Ammon's horn (tissue), 1 donor: ENCODE data around the gene FEM1C.
A peak's percentile ranks its signal among the peaks of the same experiment; 100 is the strongest.
"Not testable (repeated sequence)": the region's sequence is repeated elsewhere in the genome, so short reads cannot be mapped to it uniquely, and the experiment has no call there.

Experiments used
- DNase-seq: peaks from one replicate; pipeline ENCODE4 v3.0.0-alpha.2; 2016; ENCODE audit warnings: low spot score

FEM1C gene

GRCh38 chr5:115520191-115520590, 24.4 kb downstream of the FEM1C start:
- no peak for DNase-seq

GRCh38 chr5:115516372-115516771, 28.2 kb downstream of the FEM1C start:
- DNase-seq = no peak

- DNase-seq = no peak
Observed at GRCh38 chr5:115514220-115514619, 30.4 kb downstream of the FEM1C start.

DNA sequence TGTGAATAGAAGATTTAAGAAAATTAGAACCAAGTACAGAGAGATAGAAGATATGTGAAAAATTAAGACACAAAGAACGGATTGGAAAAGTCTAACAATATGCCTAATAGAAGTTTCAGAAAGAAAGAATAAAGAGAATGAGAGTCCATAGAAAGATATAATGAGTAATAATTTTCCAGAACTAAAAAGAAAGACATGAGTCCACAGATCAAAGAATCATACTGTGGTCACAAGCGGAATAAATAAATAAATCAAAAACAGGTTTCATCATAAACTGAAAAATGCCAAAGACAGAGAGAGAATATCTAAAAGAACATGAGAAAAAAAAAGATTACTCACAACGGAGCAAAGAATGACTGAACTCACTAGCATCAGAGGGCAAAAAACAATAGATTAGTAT, 32.9 kb downstream of the FEM1C start:
- DNase-seq = no peak

DNA sequence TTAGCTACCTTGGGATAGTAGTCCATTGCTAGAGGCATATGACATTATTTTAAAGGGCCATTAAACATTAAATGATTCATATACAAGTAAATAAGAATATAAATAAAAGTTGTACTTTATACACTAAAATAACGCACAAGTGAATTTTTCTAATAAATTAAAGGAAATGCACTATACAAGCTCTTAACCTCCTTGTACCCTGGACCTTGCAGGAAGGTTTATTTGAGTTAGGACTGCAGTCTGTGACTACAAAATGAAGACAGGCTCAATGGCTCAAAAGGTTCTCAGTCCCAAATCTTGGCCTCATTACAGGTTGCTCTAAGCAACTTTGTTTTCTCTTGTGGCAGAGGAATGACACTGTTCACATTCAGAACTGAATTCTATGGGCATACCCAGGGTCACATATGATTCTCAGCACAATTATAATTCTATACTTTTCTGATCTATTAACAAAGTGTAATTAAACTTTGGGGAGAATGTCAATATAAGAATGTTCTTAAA, 34.4 kb downstream of the FEM1C start:
- DNase-seq = peak; percentile 67

DNA sequence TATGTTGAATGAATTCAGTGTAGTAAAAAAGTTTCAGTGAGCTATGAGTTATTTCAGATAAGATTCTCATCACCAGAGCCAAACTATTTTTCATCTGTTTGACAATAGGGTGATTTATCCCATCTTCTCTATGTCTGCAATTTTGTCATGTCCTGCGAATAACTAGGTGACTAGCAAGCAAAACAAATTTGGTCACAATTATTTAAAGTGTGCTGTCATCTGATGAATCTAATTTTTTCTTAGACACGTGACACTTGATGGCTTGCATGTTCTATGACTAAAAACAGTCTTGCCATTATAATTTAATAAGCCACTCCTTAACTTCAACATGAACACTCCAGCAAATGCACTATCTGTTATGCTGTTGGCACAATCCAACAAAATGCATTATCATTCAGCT, 35.0 kb downstream of the FEM1C start:
- no peak for DNase-seq

- DNase-seq = peak; percentile 45
Observed at GRCh38 chr5:115507681-115508080, 36.9 kb downstream of the FEM1C start.

DNA sequence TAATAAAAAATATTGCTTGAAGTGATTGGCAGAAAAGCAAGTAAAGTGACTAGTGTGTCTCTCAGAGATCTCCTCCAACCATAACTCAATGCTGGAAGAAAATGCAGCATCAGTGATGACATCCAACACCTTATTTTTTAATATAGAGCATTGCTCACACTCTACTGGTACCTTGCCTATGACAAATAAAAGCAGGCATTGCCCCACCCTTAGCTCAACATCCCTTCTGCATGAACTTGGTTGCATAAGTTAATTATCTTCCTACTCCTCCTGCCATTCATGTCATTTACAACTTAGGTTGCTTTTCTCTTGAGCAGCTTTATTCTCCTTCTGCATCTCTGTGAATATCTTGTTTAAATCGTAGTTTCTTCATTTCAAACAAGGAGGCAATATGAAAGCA, 41.2 kb downstream of the FEM1C start:
- no peak for DNase-seq

DNA sequence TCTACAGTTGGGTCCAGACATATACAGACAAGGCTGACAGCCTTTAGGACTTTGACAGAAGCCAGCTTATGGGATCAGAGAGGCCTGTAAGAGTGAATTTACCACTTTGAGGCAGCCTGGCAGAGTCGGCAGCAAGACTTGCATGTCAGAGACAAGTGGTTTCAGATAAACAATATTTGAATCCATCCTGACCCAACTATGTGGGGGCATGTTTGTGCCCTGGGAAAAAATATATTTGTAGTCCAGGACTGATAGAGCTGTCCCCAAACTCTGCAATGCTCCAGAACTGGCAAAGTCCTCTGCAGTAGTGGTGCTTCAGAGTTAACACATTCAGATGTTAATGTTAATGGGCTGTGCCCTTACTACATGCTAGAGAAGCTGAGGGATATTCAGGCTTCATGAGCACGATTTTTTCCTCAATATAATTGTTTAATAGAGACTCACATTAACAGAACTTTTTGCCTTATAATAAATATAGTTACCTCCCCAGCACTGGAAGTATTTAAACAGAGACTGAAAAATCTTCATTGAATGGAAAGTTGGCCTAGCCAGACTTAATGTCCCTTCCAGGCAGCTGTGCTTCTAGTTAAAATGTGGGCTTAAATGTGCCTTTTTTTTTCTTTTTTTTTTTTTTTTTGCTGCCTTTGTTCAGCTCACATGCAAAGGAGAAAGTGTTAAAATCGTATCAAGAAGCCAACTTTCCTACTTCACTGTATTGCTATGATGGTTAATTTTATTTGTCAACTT, 42.9 kb downstream of the FEM1C start:
- DNase-seq = no peak

- no peak for DNase-seq
Observed at GRCh38 chr5:115500225-115500624, 44.4 kb downstream of the FEM1C start.

- peak; percentile 52 for DNase-seq
Observed at GRCh38 chr5:115496936-115497576, 47.5 kb downstream of the FEM1C start.

DNA sequence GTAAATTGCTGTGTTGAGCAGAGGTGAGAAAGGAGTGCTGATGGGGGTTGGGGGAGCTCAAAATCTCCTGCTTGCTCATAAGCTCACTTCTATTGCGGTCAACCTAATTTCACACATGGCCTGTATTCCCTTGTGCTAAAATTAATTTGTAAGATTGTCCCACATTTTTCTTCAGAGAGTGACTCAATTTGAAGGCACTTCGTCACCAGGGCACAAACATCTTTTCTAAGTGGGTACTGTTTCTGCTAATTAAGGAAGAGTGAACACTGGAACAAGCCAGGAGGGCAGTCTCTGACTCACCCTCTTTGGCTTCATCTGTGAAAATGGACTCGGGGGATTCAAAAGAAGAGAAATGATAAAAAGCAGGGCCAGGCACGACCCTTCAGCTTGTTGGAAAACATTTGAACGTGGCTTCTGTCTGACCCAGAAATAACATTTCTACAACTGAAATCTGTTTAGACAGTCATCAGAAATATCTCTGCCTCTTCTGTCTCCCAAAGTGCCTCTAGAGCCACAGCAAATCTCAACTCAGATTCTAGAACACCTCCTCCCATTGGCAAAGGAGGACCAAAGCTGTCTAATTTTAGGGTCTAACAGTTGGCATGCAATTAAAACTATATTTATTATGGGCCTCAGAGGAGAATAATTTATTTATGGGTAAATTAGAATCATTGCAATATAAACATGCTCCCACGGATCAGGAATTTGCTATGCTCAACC, 49.8 kb downstream of the FEM1C start:
- DNase-seq = no peak

DNA sequence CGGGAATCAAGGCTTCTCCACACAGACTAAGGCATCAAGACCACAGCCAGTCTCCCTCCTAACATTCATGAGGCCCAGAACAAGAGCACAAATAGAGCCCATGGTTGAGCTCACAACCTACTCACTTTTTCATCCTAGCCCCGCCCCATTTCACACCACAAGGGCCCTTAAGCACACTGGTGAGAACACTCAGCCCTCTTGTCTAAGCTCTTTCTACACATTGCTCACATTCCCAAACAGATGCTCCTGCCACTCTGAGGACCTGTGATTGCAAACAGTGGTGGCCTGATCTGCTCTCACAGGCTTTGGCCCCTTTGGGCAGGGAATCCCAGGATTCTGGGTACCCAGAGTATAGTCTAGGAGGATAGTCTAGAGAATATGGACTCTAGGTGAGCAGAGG, 54.0 kb downstream of the FEM1C start:
- no peak for DNase-seq

- no peak for DNase-seq
Observed at GRCh38 chr5:115489733-115490132, 54.8 kb downstream of the FEM1C start.

GRCh38 chr5:115487756-115488155, 56.8 kb downstream of the FEM1C start:
- DNase-seq = no peak

DNA sequence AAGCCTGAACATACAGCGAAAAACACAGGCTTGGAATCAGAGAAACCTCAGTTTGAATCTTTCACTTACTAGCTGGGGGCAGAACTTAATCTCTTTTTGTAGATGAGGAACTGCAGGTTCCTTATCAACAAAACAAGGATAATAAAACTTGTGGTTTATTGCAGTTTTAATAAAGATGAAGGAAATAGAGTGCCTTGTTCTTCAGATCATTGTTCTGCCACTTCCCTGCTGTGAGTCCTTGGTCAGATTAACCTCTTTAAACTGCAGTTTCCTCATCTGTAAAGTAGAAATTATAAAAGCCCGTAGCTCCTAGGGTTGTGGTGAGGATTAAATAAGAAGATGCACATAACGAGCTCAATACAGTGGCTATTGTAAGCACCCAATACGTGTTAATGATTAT, 57.4 kb downstream of the FEM1C start:
- DNase-seq = no peak

GRCh38 chr5:115486728-115487127, 57.8 kb downstream of the FEM1C start:
- DNase-seq = no peak

DNA sequence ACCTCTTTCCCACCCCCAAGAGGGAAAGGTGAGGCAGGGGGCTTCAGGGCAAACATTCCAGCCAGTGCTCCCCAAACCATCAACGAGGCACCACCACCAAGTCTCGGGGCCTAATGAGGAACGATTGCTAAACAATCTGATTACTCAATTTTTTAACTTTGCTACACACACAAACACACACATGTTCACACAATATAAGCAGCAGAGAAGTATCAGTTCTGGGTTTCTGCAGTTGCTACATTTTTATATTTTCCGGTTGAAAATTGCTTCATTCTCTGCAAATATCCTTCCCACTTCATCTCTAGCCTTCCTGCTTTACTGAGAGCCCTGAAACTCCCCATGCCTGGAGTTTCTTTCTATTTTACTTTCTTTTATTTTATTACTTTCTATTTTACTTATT, 60.2 kb downstream of the FEM1C start:
- DNase-seq = no peak

DNA sequence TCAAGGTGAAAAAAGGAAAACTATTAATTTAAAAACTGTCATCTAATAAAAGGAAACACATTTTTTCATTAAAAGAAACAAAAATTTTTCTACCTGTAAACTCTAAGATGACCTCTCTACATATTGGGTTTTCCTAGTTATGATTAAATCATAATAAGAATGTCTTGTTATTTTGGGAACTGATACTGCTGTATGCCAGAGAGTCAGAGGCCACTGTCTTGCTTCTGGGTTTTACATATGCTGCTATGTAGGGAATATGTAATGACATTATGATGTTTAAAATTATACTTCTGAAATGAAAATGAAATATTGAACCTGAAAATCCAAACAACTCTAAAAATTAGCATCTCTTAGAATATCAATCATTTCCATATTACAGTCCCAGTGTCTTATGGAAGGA, 63.7 kb downstream of the FEM1C start:
- no peak for DNase-seq

DNA sequence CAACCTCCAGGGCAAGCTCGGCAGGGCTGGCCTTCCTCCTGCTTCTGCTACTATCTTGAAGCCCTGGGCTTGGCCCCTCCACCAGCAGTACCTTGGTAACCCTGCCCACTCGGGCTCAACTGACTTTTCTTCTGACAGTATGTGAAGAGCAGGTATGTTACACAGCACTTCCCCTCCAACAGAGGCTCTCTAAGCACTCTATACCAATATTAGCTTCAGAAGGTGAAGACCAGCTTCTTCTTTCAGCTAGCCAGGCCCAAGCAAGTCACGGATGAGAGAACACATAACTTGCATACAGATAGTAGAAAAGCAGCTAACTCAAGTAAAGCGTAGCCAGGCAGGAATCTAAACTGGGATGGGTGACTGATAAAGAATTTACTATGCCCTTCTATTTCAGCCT, 64.3 kb downstream of the FEM1C start:
- DNase-seq = no peak

- DNase-seq = not testable (repeated sequence)
Observed at GRCh38 chr5:115479166-115479873, 65.3 kb downstream of the FEM1C start.

GRCh38 chr5:115478281-115478680, 66.3 kb downstream of the FEM1C start:
- DNase-seq = no peak
